Ascending aorta (tissue), 2 donors: ENCODE data around the gene NR2F1-AS1. TPM values are rescaled to one million over a fixed set of nuclear protein-coding genes. Genes with fewer than 3 reads are reported as not detected.

Experiments
- DNase-seq, 2 donors: peaks; one replicate each; pipeline ENCODE4 v3.0.0-alpha.2; 2019; ENCODE audit warnings: low spot score in 2 of 2
- H3K27ac ChIP-seq, 2 donors: fragments of 200-600 bp; sonication (generic); one replicate each; pipeline ENCODE4 v1.5.1; 2016 to 2017; ENCODE audit warnings: mild to moderate bottlenecking in 1 of 2
- H3K27me3 ChIP-seq: fragments of 200-600 bp; sonication (generic); one replicate; pipeline ENCODE4 v1.5.1; 2017
- H3K36me3 ChIP-seq, 2 donors: fragments of 200-600 bp; sonication (generic); one replicate each; pipeline ENCODE4 v1.5.1; 2016
- H3K4me1 ChIP-seq, 2 donors: fragments of 200-600 bp; sonication (generic); one replicate each; pipeline ENCODE4 v1.5.1; 2016 to 2017; ENCODE audit warnings: mild to moderate bottlenecking in 1 of 2
- H3K4me3 ChIP-seq, 2 donors: fragments of 200-600 bp; sonication (generic); one replicate each; pipeline ENCODE4 v1.5.1; 2016 to 2017; ENCODE audit warnings: mild to moderate bottlenecking in 1 of 2
- H3K9me3 ChIP-seq, 2 donors: fragments of 200-600 bp; sonication (generic); one replicate each; pipeline ENCODE4 v1.5.1; 2016
- CTCF ChIP-seq, 3 experiments: fragments of 200-600 bp in 2 of 3; fragments of 450-650 bp in 1 of 3; sonication (generic) in 2 of 3; IDR thresholded peaks; one replicate each; pipeline ENCODE4 v1.5.1; 2016 to 2019; ENCODE audit warnings: antibody characterized with exemption in 3 of 3, mild to moderate bottlenecking in 1 of 3, moderate library complexity in 1 of 3
- intact Hi-C: fragments of 100-400 bp; cut with DNase I; formaldehyde crosslinking; loops from one replicate; pipeline ENCODE4 v1.15.1; 2023
- total RNA-seq: library from RNA; depleted of rRNA; stranded (reverse); fragments of >200 nt; gene quantifications from one replicate; pipeline ENCODE4 v1.1.0, GENCODE V29; 2016

Gene NR2F1-AS1
- total RNA-seq, 1 donor from 2014 or later, result 0.85 TPM

GRCh38 chr5:93585041-93585766 is 4.2 kb upstream of the NR2F1-AS1 start:
- Histone ChIP-seq H3K27me3 (peaks cover 12% of the 10 kb centered on the region), H3K27ac (no peak overlapping the region), H3K36me3 (no peaks in the 10 kb centered on the region), H3K4me3 (peak overlapping the region; percentile 63 to 89), H3K9me3 (no peaks in the 10 kb centered on the region), H3K4me1 (peaks cover 10 to 20% of the 10 kb centered on the region in 2 donors)
- no peak for TF ChIP-seq CTCF (IDR thresholded peaks at IDR 0.05)
- no peak for DNase-seq
- intact Hi-C loops, result no loop called here

GRCh38 chr5:93584596-93585040 is 3.6 kb upstream of the NR2F1-AS1 start:
- peaks cover 12% of the 10 kb centered on the region for H3K27me3 ChIP-seq
- intact Hi-C loops, result no loop called here
- DNase-seq, result no peak
- H3K36me3 ChIP-seq, result no peaks in the 10 kb centered on the region
- peak overlapping the region; percentile 63 to 89 for H3K4me3 ChIP-seq
- no peak for TF ChIP-seq CTCF (IDR thresholded peaks at IDR 0.05)
- H3K4me1 ChIP-seq, result peaks cover 10 to 21% of the 10 kb centered on the region in 2 donors
- no peaks in the 10 kb centered on the region for H3K9me3 ChIP-seq
- H3K27ac ChIP-seq, result no peak overlapping the region

DNA sequence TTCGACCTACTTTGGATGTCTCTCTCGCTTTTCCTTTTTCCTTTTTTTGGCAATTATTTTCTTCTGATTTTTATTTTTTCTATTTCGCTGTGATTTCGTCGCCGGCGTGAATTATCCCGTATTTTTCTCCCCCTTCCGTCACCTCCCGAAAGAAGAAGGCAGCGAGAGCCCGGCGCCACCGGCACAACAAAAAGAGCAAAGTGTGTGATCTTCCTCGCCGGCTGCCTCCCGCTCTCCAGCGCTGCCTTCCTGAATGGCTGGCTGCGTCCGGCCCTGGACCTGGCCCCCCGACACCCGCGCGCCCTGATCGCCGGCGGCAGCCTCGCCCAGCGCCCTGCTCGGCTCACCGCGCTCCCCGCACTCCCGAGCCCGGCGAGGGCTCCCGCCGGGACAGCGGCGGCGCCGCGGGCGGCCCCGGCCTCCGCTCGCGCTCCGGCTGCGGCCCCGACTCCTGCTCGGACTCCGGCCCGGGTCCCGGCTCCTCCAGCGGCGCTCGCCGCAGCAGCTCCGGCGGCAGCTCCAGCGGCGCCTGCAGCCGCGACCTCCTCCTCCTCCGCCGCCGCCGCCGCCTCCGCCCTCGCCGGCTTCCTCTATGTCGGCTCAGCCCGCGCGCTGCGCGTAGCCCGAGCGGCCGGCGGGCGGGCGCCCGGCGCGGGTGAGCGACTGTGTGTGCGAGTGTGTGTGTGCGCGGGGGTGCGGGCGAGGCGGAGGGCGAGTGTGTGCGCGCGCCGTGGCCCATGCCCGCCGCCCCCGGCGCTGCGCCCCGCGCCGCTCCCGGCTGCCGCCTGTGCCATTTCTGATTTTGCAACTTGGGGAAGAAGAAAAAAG is 3.0 kb upstream of the NR2F1-AS1 start:
- H3K4me1 ChIP-seq, result peaks cover 10 to 27% of the 10 kb centered on the region in 2 donors
- DNase-seq, result no peak
- intact Hi-C loops, result no loop called here
- no peak overlapping the region for H3K27ac ChIP-seq
- no peaks in the 10 kb centered on the region for H3K36me3 ChIP-seq
- peak overlapping the region; percentile 63 to 89 for H3K4me3 ChIP-seq
- H3K27me3 ChIP-seq, result peaks cover 12% of the 10 kb centered on the region
- no peak for TF ChIP-seq CTCF (IDR thresholded peaks at IDR 0.05)
- no peaks in the 10 kb centered on the region for H3K9me3 ChIP-seq

GRCh38 chr5:93583439-93583767 is 2.4 kb upstream of the NR2F1-AS1 start:
- DNase-seq, result no peak
- intact Hi-C loops, result no loop called here
- H3K27ac ChIP-seq, result no peak overlapping the region
- no peaks in the 10 kb centered on the region for H3K9me3 ChIP-seq
- H3K4me1 ChIP-seq, result peaks cover 10 to 27% of the 10 kb centered on the region in 2 donors
- H3K4me3 ChIP-seq, result peak overlapping the region; percentile 63 to 89
- no peak for TF ChIP-seq CTCF (IDR thresholded peaks at IDR 0.05)
- H3K36me3 ChIP-seq, result no peaks in the 10 kb centered on the region
- H3K27me3 ChIP-seq, result peaks cover 12% of the 10 kb centered on the region

- Histone ChIP-seq H3K9me3 (no peaks in the 10 kb centered on the region), H3K4me3 (peak within 1 kb of the TSS; percentile 63 to 89), H3K27me3 (peaks cover 12% of the 10 kb centered on the region), H3K27ac (no peak within 1 kb of the TSS), H3K4me1 (peaks cover 10 to 27% of the 10 kb centered on the region in 2 donors), H3K36me3 (no peaks in the 10 kb centered on the region)
- peak in 1 of 3 experiments; percentile 60 for TF ChIP-seq CTCF (IDR thresholded peaks at IDR 0.05)
- DNase-seq, result no peak
- intact Hi-C loops, result no loop called here
Observed at GRCh38 chr5:93582677-93583438, 1.8 kb upstream of the NR2F1-AS1 start, which contains the start of gene NR2F1. Gene NR2F1, plus strand, starts transcription at chr5:93583222. Its CDS starts 1,802 bp downstream, at chr5:93585024.
